Right lobe of liver (tissue), 6 donors: ENCODE data around the gene PODXL2. TPM values are rescaled to one million over a fixed set of nuclear protein-coding genes. Genes with fewer than 3 reads are reported as not detected.

Source experiments
- ATAC-seq, 4 donors: fragments of 200-7000 bp; cut with Tn5 transposase; one replicate each; pipeline ENCODE4 v1.9.1; 2020; ENCODE audit warnings: mild to moderate bottlenecking in 4 of 4, moderate library complexity in 4 of 4
- DNase-seq, 3 donors: peaks; one replicate each; pipeline ENCODE4 v3.0.0-alpha.2; 2020
- H3K27ac ChIP-seq, 3 donors: fragments of 200-600 bp; one replicate each; pipeline ENCODE4 v1.8.0; 2022
- H3K27me3 ChIP-seq, 2 donors: fragments of 200-600 bp; one replicate each; pipeline ENCODE4 v1.8.0; 2022
- H3K36me3 ChIP-seq, 4 donors: fragments of 200-600 bp; sonication (generic) in 1 of 4; one replicate each; pipeline versions ENCODE4 v1.5.1 to v1.8.0; 2017 to 2022; ENCODE audit warnings: control low read depth in 1 of 4
- H3K4me1 ChIP-seq, 4 donors: fragments of 200-600 bp; sonication (generic) in 1 of 4; one replicate each; pipeline versions ENCODE4 v1.5.1 to v1.8.0; 2017 to 2022; ENCODE audit warnings: control low read depth in 1 of 4
- H3K4me3 ChIP-seq, 3 donors: fragments of 200-600 bp; one replicate each; pipeline ENCODE4 v1.8.0; 2022
- H3K9me3 ChIP-seq, 4 donors: fragments of 200-600 bp; sonication (generic) in 1 of 4; one replicate each; pipeline versions ENCODE4 v1.5.1 to v1.8.0; 2017 to 2022; ENCODE audit warnings: control low read depth in 1 of 4
- POLR2A ChIP-seq: fragments of 450-650 bp; IDR thresholded peaks from one replicate; pipeline ENCODE4 v1.6.1; 2017; ENCODE audit warnings: antibody characterized with exemption, mild to moderate bottlenecking
- WGBS: methylation state at CpG from one replicate; pipeline ENCODE4 v1.1.6; 2018; ENCODE audit warnings: low coverage, low lambda C conversion rate; ENCODE audit not compliant: insufficient coverage; ENCODE audit errors: missing lambda C conversion rate; 5-methylcytosine and 5-hydroxymethylcytosine counted together
- intact Hi-C, 2 donors: fragments of 100-400 bp; cut with DNase I; formaldehyde crosslinking; loops; one replicate each; pipeline versions ENCODE4 v1.11.2 to v1.14.1; 2022
- total RNA-seq, 6 experiments: library from RNA; depleted of rRNA in 2 of 6; stranded (reverse); fragments of >200 nt in 2 of 6; fragmentation: NEBNext Ultra II Directional in 3 of 6; extraction: Animal tissue kit (Norgen Biotek cat#: 25700) in 3 of 6; gene quantifications; one replicate each; pipeline versions ENCODE4 v1.1.0 to v1.2.4, GENCODE V29; 2016 to 2023
- TF ChIP-seq, protein P1 (sequence below), 4 donors: fragments of 200-600 bp in 3 of 4; fragments of 450-650 bp in 1 of 4; IDR thresholded peaks; one replicate each; pipeline versions ENCODE4 v1.5.1 to v1.8.0; 2016 to 2022; ENCODE audit warnings: antibody characterized with exemption in 4 of 4, mild to moderate bottlenecking in 2 of 4
- donor health status: DM: no; HTN: yes; CAD: no.
- donor health status: DM: no; HTN: no; CAD: no.
- donor health status: DM: no; HTN: no; CAD: no.
- donor health status: DM: no; HTN: yes; CAD: no.
- donor health status: DM: no; HTN: yes; CAD: no.

PODXL2 gene
- total RNA-seq, 6 experiments from 2014 or later, result 0.19 to 1.6 (median 0.63) TPM

DNA sequence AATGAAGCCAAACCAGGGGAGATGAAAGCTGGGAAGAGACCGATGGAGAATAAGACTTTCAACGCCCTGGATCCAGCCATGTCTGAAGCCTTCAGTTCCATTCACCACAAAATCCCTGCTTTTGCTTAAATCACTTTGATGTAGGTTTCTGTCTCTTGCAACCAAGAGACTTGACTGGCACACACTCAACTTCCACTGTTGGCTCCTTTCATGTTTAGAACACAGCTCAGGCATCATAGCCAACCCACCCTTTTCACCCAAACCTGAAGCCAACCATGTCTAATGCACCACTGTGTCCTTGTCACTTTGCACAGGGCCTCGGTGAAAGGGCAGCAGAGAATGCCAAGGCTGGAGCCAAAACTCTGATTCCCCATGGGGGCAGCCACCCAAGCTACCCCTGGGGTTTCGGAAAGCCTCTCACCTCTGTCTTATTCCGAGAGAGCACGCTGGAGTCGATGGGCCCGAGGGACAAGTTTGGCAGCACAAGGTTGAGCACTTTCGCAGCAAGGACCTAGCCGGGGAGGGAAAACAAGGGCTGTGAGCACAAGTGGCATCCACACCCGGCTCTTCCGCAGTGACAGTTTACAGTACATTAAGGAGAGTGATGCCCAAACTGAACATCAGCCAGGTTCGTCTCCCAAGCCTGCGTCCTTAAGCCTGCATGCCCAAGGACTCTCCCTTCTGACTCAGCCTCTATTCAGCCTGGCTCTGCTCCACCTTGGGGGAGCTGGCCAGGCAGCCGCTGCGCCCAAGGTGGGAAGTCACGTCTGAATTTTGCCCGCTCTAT lies 81.4 kb downstream of the PODXL2 start:
- TF ChIP-seq POLR2A, result no peak
- intact Hi-C loops, result no loop called here
- WGBS, result 77% methylated on average over 6 of the region's 18 CpGs
- DNase-seq (peak in 2 of 3 donors; percentile 27 to 42), ATAC-seq (no peak)
- no peaks in the 10 kb centered on the region for H3K27me3 ChIP-seq
- peaks cover 0 to 15% (median 6%) of the 10 kb centered on the region in 4 donors for H3K36me3 ChIP-seq
- no peaks in the 10 kb centered on the region for H3K4me1 ChIP-seq
- H3K9me3 ChIP-seq, result no peaks in the 10 kb centered on the region
- no peak overlapping the region for H3K4me3 ChIP-seq
- H3K27ac ChIP-seq, result no peak overlapping the region

DNA sequence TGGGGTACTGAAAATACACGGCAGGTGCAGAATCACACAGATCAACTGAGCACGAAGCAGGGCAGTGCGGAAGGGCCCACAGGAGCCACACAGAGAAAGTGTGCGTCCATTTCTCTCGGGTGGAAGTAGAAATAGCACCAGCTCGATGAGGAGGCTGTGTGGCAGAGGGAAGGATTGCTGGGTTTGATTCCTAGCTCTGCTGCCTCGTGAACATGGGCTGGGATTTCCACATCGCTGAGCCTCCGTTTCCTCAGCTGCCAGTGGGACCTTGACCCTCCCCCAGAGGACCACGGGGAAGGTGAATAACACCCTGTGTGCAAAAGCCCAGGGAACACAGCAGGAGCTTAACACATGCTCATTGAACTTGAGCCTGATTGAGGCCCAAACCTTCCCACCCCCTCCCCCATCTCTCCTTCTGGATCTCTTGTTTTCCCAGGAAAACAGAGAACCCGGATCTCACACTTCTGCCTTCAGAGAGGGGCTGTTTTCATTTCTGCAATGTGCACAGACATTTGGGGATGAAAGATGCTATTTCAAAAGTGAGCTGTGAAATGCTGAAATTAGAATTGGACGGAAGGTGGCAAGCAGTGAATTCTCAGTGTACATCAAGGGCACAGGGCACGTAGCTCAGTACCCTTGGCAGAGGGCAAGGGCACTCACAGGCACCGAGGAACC lies 82.2 kb downstream of the PODXL2 start:
- H3K27ac ChIP-seq, result no peak overlapping the region
- peaks cover 0 to 23% (median 4%) of the 10 kb centered on the region in 4 donors for H3K36me3 ChIP-seq
- H3K4me3 ChIP-seq, result no peak overlapping the region
- no peak for ATAC-seq
- intact Hi-C loops, result no loop called here
- no peaks in the 10 kb centered on the region for H3K4me1 ChIP-seq
- 88% methylated on average over 7 of the region's 14 CpGs for WGBS
- no peaks in the 10 kb centered on the region for H3K27me3 ChIP-seq
- TF ChIP-seq, protein P1, sequence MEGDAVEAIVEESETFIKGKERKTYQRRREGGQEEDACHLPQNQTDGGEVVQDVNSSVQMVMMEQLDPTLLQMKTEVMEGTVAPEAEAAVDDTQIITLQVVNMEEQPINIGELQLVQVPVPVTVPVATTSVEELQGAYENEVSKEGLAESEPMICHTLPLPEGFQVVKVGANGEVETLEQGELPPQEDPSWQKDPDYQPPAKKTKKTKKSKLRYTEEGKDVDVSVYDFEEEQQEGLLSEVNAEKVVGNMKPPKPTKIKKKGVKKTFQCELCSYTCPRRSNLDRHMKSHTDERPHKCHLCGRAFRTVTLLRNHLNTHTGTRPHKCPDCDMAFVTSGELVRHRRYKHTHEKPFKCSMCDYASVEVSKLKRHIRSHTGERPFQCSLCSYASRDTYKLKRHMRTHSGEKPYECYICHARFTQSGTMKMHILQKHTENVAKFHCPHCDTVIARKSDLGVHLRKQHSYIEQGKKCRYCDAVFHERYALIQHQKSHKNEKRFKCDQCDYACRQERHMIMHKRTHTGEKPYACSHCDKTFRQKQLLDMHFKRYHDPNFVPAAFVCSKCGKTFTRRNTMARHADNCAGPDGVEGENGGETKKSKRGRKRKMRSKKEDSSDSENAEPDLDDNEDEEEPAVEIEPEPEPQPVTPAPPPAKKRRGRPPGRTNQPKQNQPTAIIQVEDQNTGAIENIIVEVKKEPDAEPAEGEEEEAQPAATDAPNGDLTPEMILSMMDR (IDR thresholded peaks at IDR 0.05), result no peak
- no peak for TF ChIP-seq POLR2A
- DNase-seq, result peak in 2 of 3 donors; percentile 25 to 44
- no peaks in the 10 kb centered on the region for H3K9me3 ChIP-seq

DNA sequence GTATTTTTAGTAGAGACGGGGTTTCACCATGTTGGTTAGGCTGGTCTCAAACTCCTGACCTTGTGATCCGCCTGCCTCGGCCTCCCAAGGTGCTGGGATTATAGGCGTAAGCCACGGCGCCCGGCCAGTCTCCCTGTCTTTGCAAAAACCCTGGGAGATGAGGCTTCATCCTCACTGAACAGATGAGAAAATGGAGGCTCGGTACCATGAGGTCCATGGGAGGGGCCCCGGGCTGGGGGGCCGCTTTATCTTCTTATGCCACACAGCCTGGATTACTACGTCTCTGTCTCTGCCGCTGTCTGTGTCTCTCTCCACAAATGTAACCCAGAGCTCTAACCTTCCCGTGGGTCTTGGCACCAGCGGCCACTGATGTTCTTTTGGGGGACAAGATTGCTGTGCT lies 82.9 kb downstream of the PODXL2 start:
- Histone ChIP-seq H3K4me1 (no peaks in the 10 kb centered on the region), H3K27me3 (no peaks in the 10 kb centered on the region), H3K4me3 (no peak overlapping the region), H3K27ac (no peak overlapping the region), H3K9me3 (no peaks in the 10 kb centered on the region), H3K36me3 (peaks cover 0 to 28% (median 4%) of the 10 kb centered on the region in 4 donors)
- ATAC-seq (no peak), DNase-seq (peak in 2 of 3 donors; percentile 28 to 34)
- 91% methylated on average over 7 of the region's 14 CpGs for WGBS
- intact Hi-C loops, result no loop called here
- TF ChIP-seq POLR2A, result no peak
- TF ChIP-seq, protein P1 (IDR thresholded peaks at IDR 0.05), result no peak

DNA sequence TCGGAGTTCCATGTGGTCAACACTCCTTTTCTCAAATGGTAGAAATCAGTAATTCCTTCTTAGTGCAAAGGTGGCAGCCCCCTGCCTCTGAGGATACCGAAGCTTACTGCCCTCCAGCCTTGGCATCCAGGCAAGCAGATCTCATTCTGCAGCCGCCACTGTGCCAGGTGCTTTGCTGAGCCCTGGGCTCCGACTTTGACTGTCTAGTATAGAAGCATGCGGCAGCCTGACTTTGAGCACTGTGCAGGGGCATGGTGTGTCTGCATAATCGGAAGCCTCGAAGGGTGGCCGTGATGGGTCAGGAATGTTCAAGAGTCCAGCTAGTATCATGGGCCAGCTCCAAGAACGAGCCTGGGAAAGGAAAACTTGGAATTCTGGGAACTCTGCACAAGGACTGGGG lies 83.5 kb downstream of the PODXL2 start:
- H3K36me3 ChIP-seq, result peaks cover 0 to 28% (median 4%) of the 10 kb centered on the region in 4 donors
- no peak for ATAC-seq
- DNase-seq, result peak in 2 of 3 donors; percentile 17 to 35
- no peaks in the 10 kb centered on the region for H3K4me1 ChIP-seq
- no peak overlapping the region for H3K4me3 ChIP-seq
- H3K27me3 ChIP-seq, result no peaks in the 10 kb centered on the region
- WGBS, result 85% methylated on average over 8 of the region's 9 CpGs
- no peak overlapping the region for H3K27ac ChIP-seq
- TF ChIP-seq, protein P1 (IDR thresholded peaks at IDR 0.05), result no peak
- no peak for TF ChIP-seq POLR2A
- intact Hi-C loops, result no loop called here
- no peaks in the 10 kb centered on the region for H3K9me3 ChIP-seq
